Uterus (tissue), 4 donors: ENCODE data around the gene ALAS1. TPM values are rescaled to one million over a fixed set of nuclear protein-coding genes. Genes with fewer than 3 reads are reported as not detected.

Experiments
- DNase-seq, 2 donors: peaks; one replicate each; pipeline ENCODE4 v3.0.0-alpha.2; 2019 to 2020
- H3K27ac ChIP-seq, 2 donors: fragments of 200-600 bp; sonication (generic); 1 replicate in 1 of 2; 2 replicates in 1 of 2; pipeline ENCODE4 v1.5.1; 2016 to 2018
- H3K27me3 ChIP-seq, 2 donors: fragments of 200-600 bp; sonication (generic); one replicate each; pipeline ENCODE4 v1.5.1; 2018 to 2019; ENCODE audit warnings: control low read depth in 1 of 2
- H3K36me3 ChIP-seq, 2 donors: fragments of 200-600 bp; sonication (generic); one replicate each; pipeline ENCODE4 v1.5.1; 2019; ENCODE audit warnings: control low read depth in 1 of 2
- H3K4me1 ChIP-seq, 2 donors: fragments of 200-600 bp; sonication (generic); one replicate each; pipeline ENCODE4 v1.5.1; 2018 to 2019; ENCODE audit warnings: control low read depth in 1 of 2
- H3K4me3 ChIP-seq, 2 donors: fragments of 200-600 bp; sonication (generic); 1 replicate in 1 of 2; 2 replicates in 1 of 2; pipeline ENCODE4 v1.5.1; 2018 to 2019; ENCODE audit warnings: mild to moderate bottlenecking in 1 of 2
- H3K9me3 ChIP-seq, 2 donors: fragments of 200-600 bp; sonication (generic); one replicate each; pipeline ENCODE4 v1.5.1; 2019; ENCODE audit warnings: control low read depth in 1 of 2
- CTCF ChIP-seq, 4 experiments: fragments of 200-600 bp in 2 of 4; fragments of 450-650 bp in 2 of 4; sonication (generic) in 2 of 4; IDR thresholded peaks; one replicate each; pipeline ENCODE4 v1.5.1; 2016 to 2019; ENCODE audit warnings: antibody characterized with exemption in 4 of 4, mild to moderate bottlenecking in 2 of 4, moderate library complexity in 1 of 4
- POLR2A ChIP-seq, 2 donors: fragments of 450-650 bp; IDR thresholded peaks; one replicate each; pipeline ENCODE4 v1.6.1; 2016; ENCODE audit warnings: antibody characterized with exemption in 2 of 2, mild to moderate bottlenecking in 1 of 2, moderate library complexity in 1 of 2
- intact Hi-C: fragments of 100-400 bp; cut with DNase I; formaldehyde crosslinking; loops from one replicate; pipeline ENCODE4 v1.15.1; 2023; ENCODE audit warnings: low total_unique reads
- total RNA-seq, 4 donors: library from RNA; depleted of rRNA in 3 of 4; stranded (reverse); fragments of >200 nt in 3 of 4; gene quantifications; one replicate each; pipeline versions ENCODE4 v1.1.0 to v1.2.4, GENCODE V29; 2014 to 2023
- donor health status: DM: yes; HTN: yes; CAD: no.

Gene ALAS1
- total RNA-seq, 4 donors from 2014 or later: 4.9 to 56.2 (median 36.2) TPM

- no peaks in the 10 kb centered on the region for H3K36me3 ChIP-seq
- no peak for TF ChIP-seq CTCF (IDR thresholded peaks at IDR 0.05)
- TF ChIP-seq POLR2A (IDR thresholded peaks at IDR 0.05): no peak
- intact Hi-C loops: loop anchor here (5.0 kb wide), 1 partner anchor 121 kb away; no protein-coding TSS in a partner anchor
- no peak overlapping the region for H3K4me3 ChIP-seq
- peaks cover under 1 to 4% of the 10 kb centered on the region in 2 donors for H3K4me1 ChIP-seq
- no peaks in the 10 kb centered on the region for H3K9me3 ChIP-seq
- no peaks in the 10 kb centered on the region for H3K27me3 ChIP-seq
- DNase-seq: peak in 1 of 2 donors; percentile 34
- no peak overlapping the region for H3K27ac ChIP-seq
Measured at GRCh38 chr3:52221563-52222318, 23.8 kb downstream of the ALAS1 start.

- intact Hi-C loops: loop anchor here (5.0 kb wide), 1 partner anchor 120 kb away; no protein-coding TSS in a partner anchor
- TF ChIP-seq CTCF (IDR thresholded peaks at IDR 0.05) (no peak), POLR2A (IDR thresholded peaks at IDR 0.05) (no peak)
- DNase-seq: no peak
Measured at GRCh38 chr3:52222319-52223221, 24.6 kb downstream of the ALAS1 start.

GRCh38 chr3:52223449-52224408, 25.8 kb downstream of the ALAS1 start:
- Histone ChIP-seq H3K4me1 (peaks cover 0 to 4% of the 10 kb centered on the region in 2 donors), H3K4me3 (no peak overlapping the region), H3K27ac (no peak overlapping the region), H3K9me3 (no peaks in the 10 kb centered on the region), H3K27me3 (no peaks in the 10 kb centered on the region), H3K36me3 (no peaks in the 10 kb centered on the region)
- DNase-seq: no peak
- TF ChIP-seq POLR2A (IDR thresholded peaks at IDR 0.05) (no peak), CTCF (IDR thresholded peaks at IDR 0.05) (no peak)
- intact Hi-C loops: loop anchor here (5.0 kb wide), 1 partner anchor 119 kb away; no protein-coding TSS in a partner anchor

More at GRCh38 chr3:52222319-52223221, 24.6 kb downstream of the ALAS1 start:
- Histone ChIP-seq H3K27ac (no peak overlapping the region), H3K4me3 (no peak overlapping the region), H3K27me3 (no peaks in the 10 kb centered on the region), H3K4me1 (peaks cover 0 to 4% of the 10 kb centered on the region in 2 donors), H3K9me3 (no peaks in the 10 kb centered on the region), H3K36me3 (no peaks in the 10 kb centered on the region)

- no peaks in the 10 kb centered on the region for H3K36me3 ChIP-seq
- H3K4me1 ChIP-seq: peaks cover 0 to 3% of the 10 kb centered on the region in 2 donors
- DNase-seq: no peak
- intact Hi-C loops: no loop called here
- H3K27ac ChIP-seq: no peak within 1 kb of the TSS
- no peaks in the 10 kb centered on the region for H3K27me3 ChIP-seq
- no peaks in the 10 kb centered on the region for H3K9me3 ChIP-seq
- no peak within 1 kb of the TSS for H3K4me3 ChIP-seq
- TF ChIP-seq POLR2A (IDR thresholded peaks at IDR 0.05) (no peak), CTCF (IDR thresholded peaks at IDR 0.05) (no peak)
Measured at GRCh38 chr3:52225452-52226228, 27.7 kb downstream of the ALAS1 start, which contains the start of gene TLR9. TLR9 (minus strand) TSS chr3:52225645; CDS start chr3:52225529, 116 bp downstream.
